IPS DF 4.7 (cell line): ENCODE results near the gene PRUNE1.

ENCODE experiments used
- DNase-seq: peaks from one replicate; pipeline ENCODE4 v3.0.0-alpha.2; 2013; ENCODE audit warnings: low spot score; ENCODE audit errors: extremely low read depth

PRUNE1 gene

GRCh38 chr1:150976879-150977694, 31.2 kb upstream of the PRUNE1 start:
- no peak for DNase-seq

- no peak for DNase-seq
Observed at GRCh38 chr1:150979092-150980056, 28.9 kb upstream of the PRUNE1 start.

GRCh38 chr1:150981177-150981804, 27.0 kb upstream of the PRUNE1 start:
- no peak for DNase-seq

GRCh38 chr1:150981805-150982712, 26.2 kb upstream of the PRUNE1 start, which contains the start of gene ANXA9:
ANXA9 (plus strand) TSS chr1:150982292; CDS start chr1:150983106, 814 bp downstream.
- DNase-seq, result no peak

- DNase-seq, result no peak
Observed at GRCh38 chr1:150985179-150985825, 22.9 kb upstream of the PRUNE1 start.

- no peak for DNase-seq
Observed at GRCh38 chr1:150987924-150988323, 20.3 kb upstream of the PRUNE1 start.

- no peak for DNase-seq
Observed at GRCh38 chr1:150992626-150993025, 15.6 kb upstream of the PRUNE1 start.

- no peak for DNase-seq
Observed at GRCh38 chr1:150994248-150994647, 14.0 kb upstream of the PRUNE1 start.

GRCh38 chr1:150995460-150995859, 12.8 kb upstream of the PRUNE1 start:
- DNase-seq, result no peak

GRCh38 chr1:150995896-150996295, 12.4 kb upstream of the PRUNE1 start:
- DNase-seq, result no peak

- no peak for DNase-seq
Observed at GRCh38 chr1:150997126-150997872, 10.9 kb upstream of the PRUNE1 start.

GRCh38 chr1:150997949-150998348, 10.3 kb upstream of the PRUNE1 start:
- no peak for DNase-seq

- DNase-seq, result no peak
Observed at GRCh38 chr1:150999051-150999674, 9.1 kb upstream of the PRUNE1 start.

- DNase-seq, result no peak
Observed at GRCh38 chr1:150999926-151000325, 8.3 kb upstream of the PRUNE1 start.

- no peak for DNase-seq
Observed at GRCh38 chr1:151000408-151000807, 7.8 kb upstream of the PRUNE1 start.

- no peak for DNase-seq
Observed at GRCh38 chr1:151001602-151002001, 6.6 kb upstream of the PRUNE1 start.

GRCh38 chr1:151002051-151002450, 6.2 kb upstream of the PRUNE1 start:
- DNase-seq, result no peak

GRCh38 chr1:151002611-151003010, 5.6 kb upstream of the PRUNE1 start:
- no peak for DNase-seq

GRCh38 chr1:151003180-151003579, 5.1 kb upstream of the PRUNE1 start:
- DNase-seq, result no peak
